Nucleus accumbens (tissue), 56 donors: ENCODE results near the gene ZC3H12A.
A peak's percentile ranks its signal among the peaks of the same experiment; 100 is the strongest.

Experiments
- DNase-seq, 56 donors: peaks; one replicate each; lab custom pipeline; 2025; lab: John Stamatoyannopoulos, UW

ZC3H12A gene

DNA sequence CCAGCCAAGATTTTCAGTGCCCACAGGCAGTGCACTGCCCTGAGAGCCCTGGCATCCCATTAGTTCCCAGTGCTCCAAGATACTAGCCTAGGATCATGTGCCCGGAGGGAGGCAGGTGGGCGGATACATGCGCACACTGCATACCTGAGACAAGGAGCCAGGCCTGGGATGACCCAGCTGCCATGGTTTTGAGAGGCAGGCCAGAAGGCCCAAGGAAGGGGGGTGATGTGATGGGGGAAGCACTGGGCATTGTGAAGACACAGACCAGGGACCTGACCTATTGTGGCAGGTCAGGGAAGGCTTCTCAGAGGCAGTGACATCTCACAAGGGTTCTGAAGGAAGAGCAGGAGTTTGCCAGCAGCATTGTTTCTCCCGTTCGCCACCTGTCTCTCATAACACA, 3.6 kb downstream of the ZC3H12A start:
- DNase-seq, result no peak

DNA sequence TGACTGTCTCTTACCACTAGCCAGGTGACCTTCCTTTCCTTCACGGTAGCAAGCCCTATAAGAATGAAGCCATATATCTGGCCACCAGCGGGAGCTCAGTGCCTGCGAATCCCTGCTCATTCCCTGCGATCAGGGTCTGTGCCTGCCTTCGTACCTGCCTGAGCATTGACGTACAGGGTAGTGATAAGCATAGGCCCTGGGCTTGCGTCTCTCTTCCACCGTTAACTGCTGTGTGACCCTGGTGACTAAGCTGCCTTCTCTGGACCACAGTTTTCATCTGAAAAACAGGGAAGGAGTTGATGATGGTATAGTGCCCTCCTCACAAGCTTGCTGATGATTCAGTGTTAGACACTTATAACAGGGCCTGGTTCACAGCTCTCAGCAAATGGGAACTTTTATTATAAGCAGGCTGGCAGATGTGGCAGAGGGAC, 4.1 kb downstream of the ZC3H12A start:
- DNase-seq, result no peak

DNA sequence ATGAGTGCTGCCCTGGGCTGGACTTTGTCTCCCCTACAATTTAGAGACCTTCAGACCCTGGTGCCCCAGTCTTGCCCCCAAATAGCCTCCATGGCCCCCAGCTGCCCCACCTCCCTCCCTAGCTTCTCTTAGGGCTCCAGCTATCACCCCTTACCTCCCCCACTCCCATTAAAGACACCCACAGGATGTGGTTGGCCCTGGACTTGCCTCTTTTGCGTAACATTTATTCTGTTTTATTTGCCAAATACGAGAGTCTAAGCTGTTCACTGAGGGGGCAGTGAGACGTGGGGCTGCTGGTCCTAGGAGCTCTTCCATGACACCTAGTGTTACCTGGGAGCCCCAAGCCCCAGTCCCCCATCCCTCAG, 4.5 kb downstream of the ZC3H12A start:
- no peak for DNase-seq

DNA sequence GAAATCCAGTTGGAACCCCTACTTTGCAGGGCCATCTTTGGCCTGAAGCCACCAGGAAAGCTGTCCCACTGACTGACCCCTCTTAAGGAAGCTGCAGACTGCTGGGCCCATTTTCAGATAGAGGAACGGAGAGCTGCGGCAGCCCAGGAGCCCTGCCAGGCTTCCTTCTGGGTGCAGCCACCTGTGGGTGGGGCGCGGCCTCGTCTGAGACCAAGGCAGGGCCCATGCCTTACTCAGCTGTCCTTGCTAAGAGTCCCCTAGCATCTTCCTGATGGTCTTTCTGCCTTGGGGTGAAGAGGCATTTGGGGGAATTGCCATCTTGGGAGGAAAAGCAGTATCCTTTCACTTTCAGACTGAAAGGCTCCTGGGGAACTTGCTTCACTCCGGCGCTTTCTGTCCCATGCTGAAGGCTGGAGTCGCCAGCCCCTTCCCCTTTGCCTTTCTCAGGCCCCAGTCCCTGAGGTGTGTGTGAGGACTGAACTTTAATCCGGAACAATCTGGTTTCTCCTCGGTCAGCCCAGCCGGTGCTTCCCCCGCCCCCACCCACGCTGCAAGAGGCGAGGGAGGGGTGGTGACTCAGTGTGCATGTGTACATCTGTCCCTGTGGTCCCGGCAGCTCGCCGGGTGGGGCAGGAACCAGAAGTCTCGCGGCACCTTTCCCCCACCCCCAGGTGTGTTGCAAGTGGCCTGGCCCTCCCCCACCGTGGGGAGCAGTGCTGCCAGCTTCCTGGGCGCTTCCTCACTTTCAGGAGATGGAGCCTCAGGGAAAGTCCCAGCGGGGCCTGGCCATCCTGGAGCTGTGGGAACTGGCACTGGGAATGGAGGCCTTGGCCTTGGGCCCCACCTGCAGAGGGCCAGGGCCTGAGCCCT, 5.1 kb downstream of the ZC3H12A start:
- peak in 5 of 56 donors; percentile 22 to 46 (median 29) for DNase-seq

DNA sequence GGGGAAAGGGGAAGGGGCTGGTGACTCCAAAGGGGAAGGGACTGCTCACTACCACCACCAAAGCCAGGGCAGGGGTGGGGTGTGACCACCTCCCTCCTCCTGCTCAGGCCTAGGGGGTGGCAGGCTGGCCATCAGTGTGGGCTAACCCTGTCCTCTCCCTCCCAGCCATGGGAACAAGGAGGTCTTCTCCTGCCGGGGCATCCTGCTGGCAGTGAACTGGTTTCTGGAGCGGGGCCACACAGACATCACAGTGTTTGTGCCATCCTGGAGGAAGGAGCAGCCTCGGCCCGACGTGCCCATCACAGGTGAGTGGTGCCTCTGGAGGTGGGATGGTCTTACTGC, 5.7 kb downstream of the ZC3H12A start:
- no peak for DNase-seq

DNA sequence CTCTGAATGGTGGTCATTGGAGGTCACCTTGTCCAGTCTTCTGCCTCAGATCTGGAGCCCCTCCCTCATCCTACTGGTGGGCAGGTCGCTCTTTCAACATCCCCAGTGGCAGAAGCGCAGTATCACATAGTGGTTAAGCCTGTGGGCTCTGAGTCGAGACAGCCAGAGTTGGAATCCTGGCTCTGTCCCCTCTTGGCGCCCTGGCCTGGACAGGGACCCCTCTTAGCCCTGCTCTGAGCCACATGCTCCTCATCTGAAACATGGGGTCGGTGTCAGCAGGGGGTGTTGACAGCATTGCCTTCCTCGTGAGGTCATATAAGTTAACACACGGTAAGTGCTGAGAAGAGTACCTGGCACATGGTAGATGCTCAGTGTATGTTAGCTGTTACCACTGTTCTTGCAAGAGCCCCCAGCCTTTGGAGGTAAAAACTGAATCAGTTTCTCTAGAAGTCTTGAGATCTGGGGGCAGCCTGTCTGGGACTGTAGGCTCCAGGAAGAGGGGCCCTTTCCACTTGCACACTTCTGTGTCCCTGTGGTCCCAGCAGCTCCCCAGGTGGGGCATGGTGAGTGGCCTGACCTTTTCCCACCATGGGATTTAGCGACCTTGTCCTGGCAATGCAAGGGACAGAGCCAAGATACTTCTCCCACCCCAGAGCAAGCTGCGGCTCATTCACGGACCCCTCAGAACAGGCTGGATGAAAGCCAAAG, 6.4 kb downstream of the ZC3H12A start:
- DNase-seq, result no peak

DNA sequence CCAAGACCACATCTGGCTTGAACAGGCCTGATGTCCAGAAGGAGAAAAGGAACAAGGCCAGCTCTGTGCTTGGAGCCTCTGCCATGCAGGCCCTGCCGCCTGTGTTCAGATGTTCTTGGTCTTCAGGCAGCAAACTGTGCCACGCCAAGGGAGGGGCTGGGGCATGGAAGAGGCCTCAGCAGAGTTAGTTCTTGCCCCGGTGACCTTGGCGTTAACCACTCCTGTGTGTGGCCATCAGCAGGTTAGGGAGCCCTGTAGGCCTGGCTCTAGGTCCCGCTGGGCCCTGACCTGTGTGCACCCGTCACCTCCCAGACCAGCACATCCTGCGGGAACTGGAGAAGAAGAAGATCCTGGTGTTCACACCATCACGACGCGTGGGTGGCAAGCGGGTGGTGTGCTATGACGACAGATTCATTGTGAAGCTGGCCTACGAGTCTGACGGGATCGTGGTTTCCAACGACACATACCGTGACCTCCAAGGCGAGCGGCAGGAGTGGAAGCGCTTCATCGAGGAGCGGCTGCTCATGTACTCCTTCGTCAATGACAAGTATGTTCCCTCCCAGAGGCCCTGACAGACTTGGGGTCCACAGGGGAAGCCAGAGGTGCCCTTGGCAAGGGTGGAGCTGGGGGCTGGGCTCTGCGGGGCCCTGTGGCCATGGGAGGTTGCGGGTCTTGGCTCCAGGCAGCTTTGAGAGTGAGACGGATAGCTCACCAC, 7.1 kb downstream of the ZC3H12A start:
- DNase-seq, result no peak

DNA sequence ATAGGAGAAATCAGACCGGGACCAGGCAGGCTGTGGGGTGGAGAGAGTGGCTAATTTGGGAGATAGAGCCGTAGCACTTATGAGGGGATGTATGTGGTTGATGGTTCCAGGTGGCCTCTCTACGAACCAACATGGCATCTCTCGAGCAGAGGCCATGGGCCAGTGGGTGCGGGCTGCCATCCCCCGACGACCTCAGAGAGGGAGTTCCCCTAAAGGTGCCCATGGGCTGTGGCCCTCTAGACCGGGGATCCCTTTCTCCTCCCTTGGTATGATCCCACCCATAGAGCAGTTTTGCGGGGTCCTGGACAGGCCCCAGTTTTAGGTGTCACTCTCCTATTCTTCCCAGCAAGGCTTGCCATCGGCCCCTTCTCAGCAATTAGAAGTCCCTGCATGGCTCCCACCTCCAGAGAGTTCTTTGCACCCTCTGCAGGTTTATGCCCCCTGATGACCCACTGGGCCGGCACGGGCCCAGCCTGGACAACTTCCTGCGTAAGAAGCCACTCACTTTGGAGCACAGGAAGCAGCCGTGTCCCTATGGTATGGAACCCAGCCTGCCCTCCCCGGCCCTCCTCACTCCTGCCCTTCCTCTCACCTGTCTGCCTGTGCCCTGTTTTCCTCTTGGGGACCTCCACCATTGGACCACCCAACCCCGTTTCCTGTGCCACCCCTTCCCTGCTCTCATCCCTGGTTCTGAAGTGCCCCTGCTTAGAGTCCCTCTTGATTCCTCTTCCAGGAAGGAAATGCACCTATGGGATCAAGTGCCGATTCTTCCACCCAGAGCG, 7.8 kb downstream of the ZC3H12A start:
- DNase-seq, result no peak

DNA sequence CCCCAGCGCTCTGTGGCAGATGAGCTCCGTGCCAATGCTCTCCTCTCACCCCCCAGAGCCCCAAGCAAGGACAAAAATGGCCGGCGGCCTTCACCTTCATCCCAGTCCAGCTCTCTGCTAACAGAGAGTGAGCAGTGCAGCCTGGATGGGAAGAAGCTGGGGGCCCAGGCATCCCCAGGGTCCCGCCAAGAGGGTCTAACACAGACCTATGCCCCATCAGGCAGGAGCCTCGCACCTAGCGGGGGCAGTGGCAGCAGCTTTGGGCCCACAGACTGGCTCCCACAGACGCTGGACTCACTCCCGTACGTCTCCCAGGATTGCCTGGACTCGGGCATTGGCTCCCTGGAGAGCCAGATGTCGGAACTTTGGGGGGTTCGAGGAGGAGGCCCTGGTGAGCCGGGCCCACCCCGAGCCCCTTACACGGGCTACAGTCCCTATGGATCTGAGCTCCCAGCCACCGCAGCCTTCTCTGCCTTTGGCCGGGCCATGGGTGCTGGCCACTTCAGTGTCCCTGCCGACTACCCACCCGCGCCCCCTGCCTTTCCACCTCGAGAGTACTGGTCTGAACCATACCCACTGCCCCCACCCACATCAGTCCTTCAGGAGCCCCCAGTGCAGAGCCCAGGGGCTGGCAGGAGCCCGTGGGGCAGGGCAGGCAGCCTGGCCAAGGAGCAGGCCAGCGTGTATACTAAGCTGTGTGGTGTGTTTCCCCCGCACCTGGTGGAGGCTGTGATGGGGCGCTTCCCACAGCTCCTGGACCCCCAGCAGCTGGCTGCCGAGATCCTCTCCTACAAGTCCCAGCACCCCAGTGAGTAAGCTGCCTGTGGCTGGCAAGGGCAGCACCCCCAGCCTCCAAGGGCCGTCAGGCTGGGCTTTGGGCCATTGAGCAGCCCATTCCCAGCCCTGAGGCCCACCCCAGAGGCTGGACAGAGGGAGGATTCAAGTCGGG, 8.7 kb downstream of the ZC3H12A start:
- no peak for DNase-seq

DNA sequence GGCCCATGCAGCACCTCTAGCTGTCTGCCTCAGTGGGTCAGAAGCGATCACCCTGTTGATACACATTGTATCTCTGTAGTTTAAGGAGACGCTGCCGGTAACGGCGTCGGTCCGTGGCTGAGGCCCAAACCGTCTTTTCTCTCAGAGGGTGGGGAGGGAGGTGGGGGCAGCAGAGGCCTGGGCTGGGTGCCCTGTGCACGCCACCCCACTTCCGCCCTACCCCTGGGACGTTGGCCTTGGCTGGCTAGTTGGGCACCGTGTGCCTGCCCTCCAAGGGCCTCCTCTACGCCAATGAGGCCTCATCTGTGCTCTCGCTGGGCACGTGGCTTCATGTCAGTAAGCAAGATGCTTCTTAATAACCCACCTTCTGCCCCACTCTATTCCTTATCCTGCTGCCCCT, 9.4 kb downstream of the ZC3H12A start:
- DNase-seq, result no peak

DNA sequence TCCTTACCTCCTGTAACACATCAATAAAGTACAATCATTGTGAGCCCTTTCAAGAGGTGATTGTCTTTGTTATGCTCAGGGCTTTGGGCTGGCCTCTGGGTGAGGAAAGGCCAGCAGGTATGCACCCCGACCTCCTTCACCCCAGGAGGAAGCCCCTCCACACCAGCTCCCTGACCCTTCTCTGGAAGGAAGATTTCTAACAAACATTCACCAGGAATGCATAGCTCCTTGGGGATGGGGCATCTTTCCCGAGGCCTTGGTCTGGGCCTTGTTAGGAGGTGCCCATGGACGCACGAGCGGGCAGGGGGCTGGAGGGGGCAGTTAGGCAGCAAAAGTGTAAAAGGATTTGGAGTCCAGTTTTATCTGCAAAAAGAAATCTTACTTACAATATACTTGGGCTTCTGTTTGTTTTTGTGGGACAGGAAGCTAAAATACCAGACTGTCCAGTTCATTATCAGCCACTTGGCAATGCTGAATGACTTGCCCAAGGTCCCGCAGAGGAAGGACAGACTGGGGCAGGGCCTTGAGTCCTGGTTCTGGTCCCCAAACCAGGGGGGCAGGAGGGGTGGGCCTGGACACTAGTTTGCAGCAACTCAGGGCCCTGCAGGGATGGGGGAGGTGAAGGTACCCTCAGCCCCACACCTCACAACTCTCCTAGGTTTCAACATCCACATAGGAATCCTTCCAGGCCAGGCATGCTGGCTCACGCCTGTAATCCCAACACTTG, 10.1 kb downstream of the ZC3H12A start:
- DNase-seq, result no peak

DNA sequence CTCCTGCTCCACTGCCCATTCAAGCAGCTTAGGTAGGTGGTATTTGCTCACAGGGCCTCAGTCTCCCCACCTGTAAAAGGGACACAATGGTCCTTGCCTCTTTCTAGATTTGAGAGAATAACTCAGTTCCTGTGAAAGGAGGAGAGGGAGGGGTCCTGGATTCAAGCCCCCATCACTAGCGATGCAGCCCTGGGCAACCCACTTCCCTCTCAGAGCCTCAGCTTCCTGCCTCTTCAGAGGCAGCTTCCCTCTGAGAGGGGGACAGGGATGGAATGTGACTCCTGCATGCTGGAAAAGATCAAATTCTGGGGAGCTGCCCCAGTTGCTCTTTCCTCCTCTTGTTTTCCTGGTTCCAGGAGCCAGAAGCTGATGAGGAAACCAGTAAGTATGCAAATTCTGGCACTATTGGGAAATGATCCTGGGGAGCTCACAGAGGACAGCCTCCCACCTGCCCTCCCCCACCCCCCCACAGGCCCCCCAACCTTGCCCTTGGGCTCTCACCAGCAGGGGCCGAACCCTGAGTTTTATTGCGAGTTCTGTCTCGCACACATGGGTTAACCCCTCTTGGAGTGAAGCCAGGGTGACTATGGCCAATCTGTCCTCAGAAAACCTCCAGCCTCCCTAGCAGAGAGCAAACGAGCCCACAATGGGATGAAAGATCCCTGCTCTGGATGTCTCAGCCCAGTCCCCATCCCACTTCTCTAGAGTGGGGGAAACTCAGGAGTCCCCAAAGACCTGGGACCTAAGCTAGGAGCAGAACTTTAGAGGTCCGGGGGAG, 11.7 kb downstream of the ZC3H12A start:
- DNase-seq, result no peak

DNA sequence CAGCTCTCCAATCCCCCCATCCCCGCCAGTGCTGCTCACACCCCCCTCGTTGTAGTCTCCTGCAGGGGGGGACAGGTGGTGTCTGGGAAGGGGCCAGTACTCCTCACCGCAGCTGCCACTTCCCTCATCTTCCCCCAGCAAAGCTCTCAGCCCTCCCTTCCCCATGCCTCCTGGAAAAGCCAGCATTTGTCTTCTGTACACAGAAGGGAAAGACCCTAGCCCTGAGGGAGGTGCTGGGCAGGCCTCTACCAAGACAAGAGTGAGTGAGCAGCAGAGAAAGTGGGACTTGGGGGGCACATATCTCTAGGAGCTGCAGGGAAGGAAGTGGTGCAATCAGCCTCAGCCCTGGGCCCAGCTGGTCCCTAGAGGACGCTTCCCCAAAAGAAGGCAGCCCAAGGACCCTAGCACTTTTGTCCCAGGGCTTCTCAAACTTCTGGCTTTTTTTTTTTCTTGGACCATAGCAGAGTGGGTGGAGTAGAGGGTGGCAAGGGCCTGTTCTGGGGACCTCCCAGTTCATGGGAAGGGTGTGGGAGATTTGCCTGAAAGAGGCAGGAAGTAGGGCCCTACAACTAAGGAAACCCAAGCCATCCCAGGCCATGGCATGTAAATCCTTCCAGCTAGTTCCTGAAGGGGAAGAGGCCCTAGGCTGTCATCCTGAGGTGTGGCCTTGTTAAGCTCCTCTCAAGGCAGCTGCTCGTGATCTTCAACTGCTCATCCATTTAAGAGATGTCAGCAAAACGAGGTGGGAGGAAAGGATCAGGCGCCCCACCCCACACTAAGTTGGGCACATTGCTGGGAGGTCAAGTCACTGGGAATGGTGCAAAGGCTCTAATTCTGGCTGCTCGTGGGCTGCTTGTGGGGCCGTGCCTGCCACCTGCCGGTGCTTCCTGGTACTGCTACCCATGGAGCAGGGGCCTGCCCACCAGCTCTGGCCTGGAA, 12.6 kb downstream of the ZC3H12A start:
- DNase-seq, result peak in 43 of 56 donors; percentile 22 to 85 (median 44)

DNA sequence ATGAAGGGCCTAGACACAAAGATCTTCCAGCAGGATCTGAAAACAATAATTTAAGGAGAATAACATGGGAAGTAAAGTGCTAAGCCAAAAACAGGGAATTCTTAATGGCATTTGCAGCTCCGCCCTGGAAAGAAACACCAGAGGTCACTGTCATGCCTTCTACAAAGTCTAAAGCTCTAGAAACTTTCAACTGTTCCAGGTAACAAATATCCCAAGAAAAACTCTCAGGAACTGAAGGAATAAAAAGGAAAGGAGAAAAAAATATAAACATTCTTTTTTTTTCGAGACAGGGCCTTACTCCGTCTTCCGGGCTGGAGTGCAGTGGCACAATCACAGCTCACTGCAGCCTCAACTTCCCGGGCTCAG, 13.2 kb downstream of the ZC3H12A start:
- no peak for DNase-seq

DNA sequence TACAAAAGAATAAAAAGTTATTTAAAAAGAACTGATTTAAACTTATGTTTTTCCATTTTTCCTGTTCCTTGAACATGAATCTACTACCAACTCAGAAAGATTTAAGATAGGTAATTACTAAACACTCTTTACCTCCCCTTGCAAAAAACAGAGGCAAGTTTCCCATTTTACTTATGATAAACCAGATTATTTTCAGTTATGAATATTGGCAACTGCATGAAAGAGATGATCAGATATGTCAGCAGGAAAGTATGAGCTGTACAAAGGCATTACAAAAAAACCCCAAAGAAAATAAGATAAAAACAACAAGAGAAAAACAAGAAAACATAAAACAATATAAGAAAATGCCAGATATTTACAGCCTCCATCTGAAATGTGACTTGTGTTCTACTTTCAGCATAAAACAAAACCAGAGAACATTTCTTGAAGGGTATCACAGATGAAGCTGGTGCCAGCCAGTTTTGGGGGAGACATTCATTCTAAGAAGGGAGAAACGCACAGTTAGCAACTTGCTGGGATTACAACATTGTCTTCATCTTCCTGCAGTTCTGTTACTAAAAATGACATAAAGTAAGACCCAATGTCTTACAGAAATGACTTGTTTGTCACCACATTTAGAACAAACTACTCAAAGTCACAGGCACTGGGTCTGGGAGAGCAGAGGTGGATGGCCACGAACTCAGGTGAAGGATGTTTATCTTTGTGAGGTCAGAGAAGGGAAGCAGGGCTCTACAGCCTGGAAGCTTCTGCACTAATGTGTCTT, 19.1 kb downstream of the ZC3H12A start:
- DNase-seq, result no peak

DNA sequence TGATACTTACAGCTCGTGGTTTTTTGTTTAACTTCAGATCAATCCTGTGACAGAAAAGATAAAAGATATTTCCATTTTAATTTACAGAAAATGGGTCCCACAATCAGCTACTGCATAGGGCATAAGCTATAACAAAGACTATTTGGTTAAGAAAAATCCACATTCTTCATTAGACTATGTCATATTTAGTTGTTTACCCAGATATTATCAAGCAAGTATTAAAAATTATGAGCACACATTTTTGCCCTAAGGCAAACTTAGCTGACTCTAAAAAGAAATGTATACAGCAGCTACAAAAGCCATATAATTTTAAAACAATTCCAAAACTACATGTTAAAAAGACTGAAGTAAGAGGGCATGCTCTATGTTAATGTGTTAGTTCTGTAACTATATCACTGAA, 21.5 kb downstream of the ZC3H12A start:
- DNase-seq, result no peak
